Kidney (tissue), 14 donors: ENCODE data around the gene DYDC2. TPM values are rescaled to one million over a fixed set of nuclear protein-coding genes. Genes with fewer than 3 reads are reported as not detected.

Experiments
- DNase-seq, 5 donors: peaks; one replicate each; pipeline ENCODE4 v3.0.0-alpha.2; 2013 to 2020
- FAIRE-seq: peaks from 2 replicates; lab custom pipeline; 2012; peaks lifted over from hg19 to GRCh38; lab: Jason Lieb, UNC
- H3K27ac ChIP-seq, 2 donors: one replicate each; pipeline ENCODE4 v1.7.0; 2013; ENCODE audit warnings: low read depth in 2 of 2, low read length in 2 of 2, inconsistent platforms in 1 of 2
- H3K27me3 ChIP-seq: one replicate; pipeline ENCODE4 v1.7.1; 2013; ENCODE audit warnings: low read length, inconsistent platforms; ENCODE audit not compliant: control insufficient read depth, insufficient read depth
- H3K36me3 ChIP-seq, 3 donors: one replicate each; pipeline versions ENCODE4 v1.7.0 to v1.7.1; 2013; ENCODE audit warnings: low read length in 3 of 3, control low read depth in 1 of 3, inconsistent platforms in 1 of 3; ENCODE audit not compliant: insufficient read depth in 3 of 3, control insufficient read depth in 2 of 3
- H3K4me1 ChIP-seq, 3 donors: one replicate each; pipeline versions ENCODE4 v1.7.0 to v1.7.1; 2013; ENCODE audit warnings: low read length in 3 of 3, inconsistent platforms in 1 of 3, low read depth in 1 of 3; ENCODE audit not compliant: control insufficient read depth in 2 of 3, insufficient read depth in 2 of 3
- H3K4me3 ChIP-seq, 3 donors: one replicate each; pipeline versions ENCODE4 v1.7.0 to v1.8.1; 2013; ENCODE audit warnings: low read length in 3 of 3, control low read depth in 1 of 3, inconsistent platforms in 1 of 3
- H3K9ac ChIP-seq, 3 donors: one replicate each; pipeline versions ENCODE4 v1.7.0 to v1.7.1; 2013; ENCODE audit warnings: low read length in 3 of 3, control low read depth in 1 of 3, inconsistent platforms in 1 of 3
- H3K9me3 ChIP-seq, 3 donors: one replicate each; pipeline versions ENCODE4 v1.7.0 to v1.7.1; 2013; ENCODE audit warnings: low read length in 3 of 3, control low read depth in 1 of 3, inconsistent platforms in 1 of 3; ENCODE audit not compliant: control insufficient read depth in 2 of 3, insufficient read depth in 1 of 3
- intact Hi-C: fragments of 100-400 bp; cut with DNase I; formaldehyde crosslinking; loops from one replicate; pipeline ENCODE4 v1.11.1; 2022
- polyA plus RNA-seq: library from polyadenylated mRNA; stranded (reverse); fragments of 350-450 nt; fragmentation: Illumina TruSeq; extraction: RNeasy Lipid Tissue Mini Kit (QIAGEN cat#74804); gene quantifications from one replicate; pipeline ENCODE4 v1.2.3, GENCODE V29; 2014; ENCODE audit warnings: low read depth, low replicate concordance; ENCODE audit not compliant: insufficient read depth
- total RNA-seq: library from RNA; stranded (reverse); fragmentation: NEBNext Ultra II Directional; extraction: Animal tissue kit (Norgen Biotek cat#: 25700); gene quantifications from one replicate; pipeline ENCODE4 v1.2.1, GENCODE V29; 2021
- TF ChIP-seq, protein P1 (sequence below): IDR thresholded peaks from 3 replicates; pipeline ENCODE4 v1.5.1; 2012; ENCODE audit warnings: mild to moderate bottlenecking, moderate library complexity, borderline replicate concordance; ENCODE audit not compliant: insufficient read depth; ENCODE audit errors: extremely low read depth
- donor health status: control.
- donor health status: control.
- donor health status: control.
- donor health status: control.
- donor health status: control.
- donor health status: DM: yes; HTN: yes; CAD: no.
- donor health status: Normal renal cell carcinoma (clear cell type).

DYDC2 gene
- total and polyA plus RNA-seq, 2 donors from 2014 or later: 0.22 to 0.57 TPM

DNA sequence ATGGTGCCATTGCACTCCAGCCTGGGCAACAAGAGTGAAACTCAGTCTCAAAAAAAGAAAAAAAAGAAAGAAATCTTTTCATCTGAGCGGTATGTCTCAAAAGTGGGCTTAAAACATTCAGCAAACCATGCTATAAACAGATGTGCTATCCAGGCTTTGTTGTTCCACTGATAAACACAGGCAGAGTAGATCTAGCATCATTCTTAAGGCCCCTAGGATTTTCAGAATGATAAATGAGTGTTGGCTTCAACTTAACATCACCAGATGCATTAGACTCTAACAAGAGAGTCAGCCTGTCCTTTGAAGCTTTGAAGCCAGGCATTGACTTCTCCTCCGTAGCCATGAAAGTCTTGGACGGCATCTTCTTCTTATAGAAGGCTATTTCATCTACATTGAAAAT is 23.1 kb downstream of the DYDC2 start:
- no peaks in the 10 kb centered on the region for H3K9me3 ChIP-seq
- FAIRE-seq (no peak), DNase-seq (no peak)
- no peak overlapping the region for H3K9ac ChIP-seq
- peaks cover 0 to 2% (median 0%) of the 10 kb centered on the region in 3 donors for H3K4me1 ChIP-seq
- H3K27me3 ChIP-seq: no peaks in the 10 kb centered on the region
- H3K27ac ChIP-seq: no peak overlapping the region
- no peak overlapping the region for H3K4me3 ChIP-seq
- TF ChIP-seq, protein P1, sequence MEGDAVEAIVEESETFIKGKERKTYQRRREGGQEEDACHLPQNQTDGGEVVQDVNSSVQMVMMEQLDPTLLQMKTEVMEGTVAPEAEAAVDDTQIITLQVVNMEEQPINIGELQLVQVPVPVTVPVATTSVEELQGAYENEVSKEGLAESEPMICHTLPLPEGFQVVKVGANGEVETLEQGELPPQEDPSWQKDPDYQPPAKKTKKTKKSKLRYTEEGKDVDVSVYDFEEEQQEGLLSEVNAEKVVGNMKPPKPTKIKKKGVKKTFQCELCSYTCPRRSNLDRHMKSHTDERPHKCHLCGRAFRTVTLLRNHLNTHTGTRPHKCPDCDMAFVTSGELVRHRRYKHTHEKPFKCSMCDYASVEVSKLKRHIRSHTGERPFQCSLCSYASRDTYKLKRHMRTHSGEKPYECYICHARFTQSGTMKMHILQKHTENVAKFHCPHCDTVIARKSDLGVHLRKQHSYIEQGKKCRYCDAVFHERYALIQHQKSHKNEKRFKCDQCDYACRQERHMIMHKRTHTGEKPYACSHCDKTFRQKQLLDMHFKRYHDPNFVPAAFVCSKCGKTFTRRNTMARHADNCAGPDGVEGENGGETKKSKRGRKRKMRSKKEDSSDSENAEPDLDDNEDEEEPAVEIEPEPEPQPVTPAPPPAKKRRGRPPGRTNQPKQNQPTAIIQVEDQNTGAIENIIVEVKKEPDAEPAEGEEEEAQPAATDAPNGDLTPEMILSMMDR: no peak
- no peaks in the 10 kb centered on the region for H3K36me3 ChIP-seq
- intact Hi-C loops: no loop called here

DNA sequence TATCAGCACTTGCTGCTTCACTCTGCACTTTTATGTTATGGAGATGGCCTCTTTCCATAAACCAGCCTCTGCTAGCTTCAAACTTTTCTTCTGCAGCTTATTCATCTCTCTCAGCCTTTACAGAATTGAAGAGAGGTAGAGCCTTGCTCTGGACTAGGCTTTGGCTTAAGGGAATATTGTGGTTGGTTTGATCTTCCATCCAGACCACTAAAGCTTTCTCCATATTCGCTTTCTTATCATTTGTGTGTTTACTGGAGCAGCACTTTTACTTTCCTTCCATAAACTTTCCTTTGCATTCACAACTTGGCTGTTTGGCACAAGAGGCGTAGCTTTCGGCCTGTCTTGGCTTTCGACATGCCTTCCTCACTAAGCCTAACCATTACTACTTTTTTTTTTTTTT is 23.6 kb downstream of the DYDC2 start:
- Histone ChIP-seq H3K4me3 (no peak overlapping the region), H3K27me3 (no peaks in the 10 kb centered on the region), H3K9me3 (no peaks in the 10 kb centered on the region), H3K36me3 (no peaks in the 10 kb centered on the region), H3K4me1 (peaks cover 0 to 2% (median 0%) of the 10 kb centered on the region in 3 donors), H3K27ac (no peak overlapping the region), H3K9ac (no peak overlapping the region)
- FAIRE-seq (no peak), DNase-seq (no peak)
- TF ChIP-seq, protein P1: no peak
- intact Hi-C loops: no loop called here

DNA sequence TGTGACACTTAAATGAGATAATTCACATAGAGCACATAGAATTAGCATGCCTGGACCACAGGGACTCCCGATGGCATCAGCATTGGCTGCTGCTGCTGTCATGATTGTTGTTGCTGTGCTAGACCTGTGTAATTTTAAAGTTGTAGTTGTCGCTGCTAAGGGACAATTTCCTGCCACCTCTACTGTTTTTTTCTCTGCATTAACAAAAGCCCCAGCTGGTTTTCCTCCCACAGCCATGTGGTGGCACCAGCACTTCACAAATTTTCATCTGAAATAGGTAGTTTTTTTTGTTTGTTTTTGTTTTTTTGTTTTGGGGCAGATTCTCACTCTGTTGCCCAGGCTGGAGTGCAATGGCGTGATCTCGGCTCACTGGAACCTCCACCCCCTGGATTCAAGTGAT is 26.4 kb downstream of the DYDC2 start:
- FAIRE-seq (peak; percentile 65), DNase-seq (peak in 4 of 5 donors; percentile 43 to 81 (median 71))
- Histone ChIP-seq H3K4me1 (peaks cover 0 to 2% (median 0%) of the 10 kb centered on the region in 3 donors), H3K9me3 (no peaks in the 10 kb centered on the region), H3K27ac (no peak overlapping the region), H3K27me3 (no peaks in the 10 kb centered on the region), H3K36me3 (no peaks in the 10 kb centered on the region), H3K9ac (no peak overlapping the region), H3K4me3 (no peak overlapping the region)
- intact Hi-C loops: no loop called here
- TF ChIP-seq, protein P1: peak; percentile 61

DNA sequence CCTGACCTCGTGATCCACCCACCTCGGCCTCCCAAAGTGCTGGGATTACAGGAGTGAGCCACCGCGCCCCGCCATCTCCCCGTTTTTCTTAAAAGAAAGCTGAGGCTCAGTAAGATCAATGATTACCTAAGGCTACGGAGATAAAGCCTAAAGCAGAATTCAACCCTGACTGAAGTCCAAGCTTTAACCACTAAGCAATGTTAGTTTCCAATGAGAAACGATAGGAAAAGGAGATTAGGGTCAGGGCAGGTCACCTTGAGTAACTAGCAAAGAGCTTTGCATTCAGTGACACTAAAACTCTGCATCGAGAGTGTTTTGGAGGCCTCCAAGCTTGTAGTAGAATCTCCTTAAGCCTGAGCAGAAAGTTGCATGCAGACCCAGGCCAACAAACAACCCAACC is 34.2 kb downstream of the DYDC2 start:
- no peaks in the 10 kb centered on the region for H3K27me3 ChIP-seq
- FAIRE-seq: no peak
- TF ChIP-seq, protein P1: no peak
- intact Hi-C loops: no loop called here
- H3K4me3 ChIP-seq: no peak overlapping the region
- no peak for DNase-seq
- H3K36me3 ChIP-seq: no peaks in the 10 kb centered on the region
- H3K9ac ChIP-seq: no peak overlapping the region
- no peaks in the 10 kb centered on the region for H3K9me3 ChIP-seq
- H3K4me1 ChIP-seq: peaks cover 0 to 2% (median 0%) of the 10 kb centered on the region in 3 donors
- H3K27ac ChIP-seq: no peak overlapping the region
